ENCODE results near the gene SSBP4.

Gene SSBP4

GRCh38 chr19:18438331-18439024 is 19.3 kb downstream of the SSBP4 start (continued):
- TF ChIP-seq ZNF558 (tag by site-specific recombination; IDR thresholded peaks at IDR 0.05) (no peak), ZNF335 (tag by site-specific recombination; conservative IDR thresholded peaks at IDR 0.05) (peak; percentile 76), ZNF398 (tag by site-specific recombination; IDR thresholded peaks at IDR 0.05) (peak; percentile 100), MZF1 (tag by site-specific recombination; IDR thresholded peaks at IDR 0.05; ENCODE audit: borderline replicate concordance) (peak; percentile 92), IKZF3 (tag by site-specific recombination; IDR thresholded peaks at IDR 0.05) (peak; percentile 97), ZNF776 (tag by site-specific recombination; IDR thresholded peaks at IDR 0.05; ENCODE audit: borderline replicate concordance) (no peak), ZFP41 (tag by site-specific recombination; IDR thresholded peaks at IDR 0.05; ENCODE audit: borderline replicate concordance) (no peak), ZNF140 (tag by site-specific recombination; IDR thresholded peaks at IDR 0.05) (no peak), ZNF10 (tag by site-specific recombination; IDR thresholded peaks at IDR 0.05) (peak; percentile 86), ZNF350 (tag by site-specific recombination; IDR thresholded peaks at IDR 0.05) (no peak), KLF17 (tag by site-specific recombination; IDR thresholded peaks at IDR 0.05) (peak; percentile 94), ZNF362 (tag by site-specific recombination; IDR thresholded peaks at IDR 0.05) (no peak), EGR2 (tag by site-specific recombination; IDR thresholded peaks at IDR 0.05; ENCODE audit: low read depth) (peak; percentile 95), ZNF510 (tag by site-specific recombination; IDR thresholded peaks at IDR 0.05; ENCODE audit: insufficient replicate concordance) (no peak), ZNF610 (tag by site-specific recombination; IDR thresholded peaks at IDR 0.05; ENCODE audit: borderline replicate concordance) (peak; percentile 92), HOXC10 (CRISPR knock-in tag; IDR thresholded peaks at IDR 0.05) (no peak), ZNF549 (tag by site-specific recombination; IDR thresholded peaks at IDR 0.05) (no peak), ZNF280C (tag by site-specific recombination; IDR thresholded peaks at IDR 0.05) (no peak), ZNF23 (tag by site-specific recombination; IDR thresholded peaks at IDR 0.05; ENCODE audit: borderline replicate concordance) (no peak), ZNF202 (tag by site-specific recombination; IDR thresholded peaks at IDR 0.05; ENCODE audit: borderline replicate concordance) (no peak), BCL6B (tag by site-specific recombination; IDR thresholded peaks at IDR 0.05) (no peak), SP3 (tag by site-specific recombination; IDR thresholded peaks at IDR 0.05) (no peak; the same call in 1 of the 2 replicates), ZNF645 (tag by site-specific recombination; IDR thresholded peaks at IDR 0.05) (no peak), ZXDB (tag by site-specific recombination; IDR thresholded peaks at IDR 0.05) (peak; percentile 97), ZBTB17 (tag by site-specific recombination; IDR thresholded peaks at IDR 0.05) (peak; percentile 86), ZNF660 (tag by site-specific recombination; IDR thresholded peaks at IDR 0.05) (peak; percentile 79), ZFHX2 (tag by site-specific recombination; conservative IDR thresholded peaks at IDR 0.05) (peak; percentile 97), SETDB1 (IDR thresholded peaks at IDR 0.05; ENCODE audit: insufficient read length, low read length) (no peak), ZSCAN30 (tag by site-specific recombination; IDR thresholded peaks at IDR 0.05) (peak; percentile 73), ZNF837 (tag by site-specific recombination; IDR thresholded peaks at IDR 0.05) (peak; percentile 79), ZNF138 (tag by site-specific recombination; IDR thresholded peaks at IDR 0.05; ENCODE audit: borderline replicate concordance) (no peak)
